ENCODE data around the gene PARP1.

The PARP1 gene

GRCh38 chr1:226363801-226364513 lies 43.9 kb downstream of the PARP1 start:
- Histone ChIP-seq H3K9me3 (ENCODE audit: control insufficient read depth, insufficient read depth, low read length) (no peaks in the 10 kb centered on the region), H3K4me1 (ENCODE audit: control insufficient read depth, insufficient read depth, low read length) (no peaks in the 10 kb centered on the region), H3K27me3 (ENCODE audit: control insufficient read depth, insufficient read depth, low read length) (no peaks in the 10 kb centered on the region), H3K4me3 (ENCODE audit: low read depth, low read length) (no peak overlapping the region), H3K27ac (ENCODE audit: low read depth, low read length) (no peak overlapping the region), H3K9ac (ENCODE audit: low read depth, low read length) (no peak overlapping the region), H3K36me3 (ENCODE audit: control insufficient read depth, insufficient read depth, low read length) (peaks cover 100% of the 10 kb centered on the region)

GRCh38 chr1:226362891-226363447 lies 44.9 kb downstream of the PARP1 start:
- H3K4me3 ChIP-seq (ENCODE audit: low read depth, low read length) = no peak overlapping the region
- H3K27ac ChIP-seq (ENCODE audit: low read depth, low read length) = no peak overlapping the region
- no peaks in the 10 kb centered on the region for H3K27me3 ChIP-seq (ENCODE audit: control insufficient read depth, insufficient read depth, low read length)
- H3K36me3 ChIP-seq (ENCODE audit: control insufficient read depth, insufficient read depth, low read length) = peaks cover 100% of the 10 kb centered on the region
- H3K9me3 ChIP-seq (ENCODE audit: control insufficient read depth, insufficient read depth, low read length) = no peaks in the 10 kb centered on the region
- no peaks in the 10 kb centered on the region for H3K4me1 ChIP-seq (ENCODE audit: control insufficient read depth, insufficient read depth, low read length)
- no peak overlapping the region for H3K9ac ChIP-seq (ENCODE audit: low read depth, low read length)

- Histone ChIP-seq H3K9me3 (ENCODE audit: control insufficient read depth, insufficient read depth, low read length) (no peaks in the 10 kb centered on the region), H3K36me3 (ENCODE audit: control insufficient read depth, insufficient read depth, low read length) (peaks cover 98% of the 10 kb centered on the region), H3K4me1 (ENCODE audit: control insufficient read depth, insufficient read depth, low read length) (no peaks in the 10 kb centered on the region), H3K27ac (ENCODE audit: low read depth, low read length) (no peak overlapping the region), H3K9ac (ENCODE audit: low read depth, low read length) (no peak overlapping the region), H3K27me3 (ENCODE audit: control insufficient read depth, insufficient read depth, low read length) (no peaks in the 10 kb centered on the region), H3K4me3 (ENCODE audit: low read depth, low read length) (no peak overlapping the region)
Observed at GRCh38 chr1:226362361-226362760, 45.5 kb downstream of the PARP1 start.

GRCh38 chr1:226360106-226360746 lies 47.7 kb downstream of the PARP1 start:
- no peaks in the 10 kb centered on the region for H3K27me3 ChIP-seq (ENCODE audit: control insufficient read depth, insufficient read depth, low read length)
- H3K27ac ChIP-seq (ENCODE audit: low read depth, low read length) = no peak overlapping the region
- no peaks in the 10 kb centered on the region for H3K9me3 ChIP-seq (ENCODE audit: control insufficient read depth, insufficient read depth, low read length)
- no peak overlapping the region for H3K9ac ChIP-seq (ENCODE audit: low read depth, low read length)
- no peak overlapping the region for H3K4me3 ChIP-seq (ENCODE audit: low read depth, low read length)
- H3K4me1 ChIP-seq (ENCODE audit: control insufficient read depth, insufficient read depth, low read length) = no peaks in the 10 kb centered on the region
- peaks cover 80% of the 10 kb centered on the region for H3K36me3 ChIP-seq (ENCODE audit: control insufficient read depth, insufficient read depth, low read length)

GRCh38 chr1:226357416-226357815 lies 50.5 kb downstream of the PARP1 start:
- Histone ChIP-seq H3K27me3 (ENCODE audit: control insufficient read depth, insufficient read depth, low read length) (no peaks in the 10 kb centered on the region), H3K9me3 (ENCODE audit: control insufficient read depth, insufficient read depth, low read length) (no peaks in the 10 kb centered on the region), H3K4me1 (ENCODE audit: control insufficient read depth, insufficient read depth, low read length) (no peaks in the 10 kb centered on the region), H3K36me3 (ENCODE audit: control insufficient read depth, insufficient read depth, low read length) (peaks cover 52% of the 10 kb centered on the region), H3K27ac (ENCODE audit: low read depth, low read length) (no peak overlapping the region), H3K9ac (ENCODE audit: low read depth, low read length) (no peak overlapping the region), H3K4me3 (ENCODE audit: low read depth, low read length) (no peak overlapping the region)

- Histone ChIP-seq H3K4me1 (ENCODE audit: control insufficient read depth, insufficient read depth, low read length) (no peaks in the 10 kb centered on the region), H3K9ac (ENCODE audit: low read depth, low read length) (no peak overlapping the region), H3K27ac (ENCODE audit: low read depth, low read length) (no peak overlapping the region), H3K27me3 (ENCODE audit: control insufficient read depth, insufficient read depth, low read length) (no peaks in the 10 kb centered on the region), H3K9me3 (ENCODE audit: control insufficient read depth, insufficient read depth, low read length) (no peaks in the 10 kb centered on the region), H3K4me3 (ENCODE audit: low read depth, low read length) (no peak overlapping the region), H3K36me3 (ENCODE audit: control insufficient read depth, insufficient read depth, low read length) (peaks cover 37% of the 10 kb centered on the region)
Observed at GRCh38 chr1:226355669-226356551, 52.0 kb downstream of the PARP1 start.

GRCh38 chr1:226355016-226355415 lies 52.9 kb downstream of the PARP1 start:
- H3K27ac ChIP-seq (ENCODE audit: low read depth, low read length) = no peak overlapping the region
- H3K9ac ChIP-seq (ENCODE audit: low read depth, low read length) = no peak overlapping the region
- no peaks in the 10 kb centered on the region for H3K27me3 ChIP-seq (ENCODE audit: control insufficient read depth, insufficient read depth, low read length)
- H3K9me3 ChIP-seq (ENCODE audit: control insufficient read depth, insufficient read depth, low read length) = no peaks in the 10 kb centered on the region
- no peak overlapping the region for H3K4me3 ChIP-seq (ENCODE audit: low read depth, low read length)
- no peaks in the 10 kb centered on the region for H3K4me1 ChIP-seq (ENCODE audit: control insufficient read depth, insufficient read depth, low read length)
- peaks cover 28% of the 10 kb centered on the region for H3K36me3 ChIP-seq (ENCODE audit: control insufficient read depth, insufficient read depth, low read length)

- Histone ChIP-seq H3K27ac (ENCODE audit: low read depth, low read length) (no peak overlapping the region), H3K4me1 (ENCODE audit: control insufficient read depth, insufficient read depth, low read length) (no peaks in the 10 kb centered on the region)
Observed at GRCh38 chr1:226353698-226354525, 54.0 kb downstream of the PARP1 start.

GRCh38 chr1:226351709-226352108 lies 56.2 kb downstream of the PARP1 start:
- no peak overlapping the region for H3K27ac ChIP-seq (ENCODE audit: low read depth, low read length)
- no peaks in the 10 kb centered on the region for H3K27me3 ChIP-seq (ENCODE audit: control insufficient read depth, insufficient read depth, low read length)
- H3K4me3 ChIP-seq (ENCODE audit: low read depth, low read length) = no peak overlapping the region
- H3K36me3 ChIP-seq (ENCODE audit: control insufficient read depth, insufficient read depth, low read length) = 0 out of 2 replicates have a peak, but pooled peaks cover 3% of the 10 kb centered on the region
- H3K4me1 ChIP-seq (ENCODE audit: control insufficient read depth, insufficient read depth, low read length) = no peaks in the 10 kb centered on the region
- H3K9ac ChIP-seq (ENCODE audit: low read depth, low read length) = no peak overlapping the region
- H3K9me3 ChIP-seq (ENCODE audit: control insufficient read depth, insufficient read depth, low read length) = no peaks in the 10 kb centered on the region

More at GRCh38 chr1:226353698-226354525, 54.0 kb downstream of the PARP1 start:
- H3K27me3 ChIP-seq (ENCODE audit: control insufficient read depth, insufficient read depth, low read length) = no peaks in the 10 kb centered on the region
- no peak overlapping the region for H3K9ac ChIP-seq (ENCODE audit: low read depth, low read length)
- H3K4me3 ChIP-seq (ENCODE audit: low read depth, low read length) = no peak overlapping the region
- H3K9me3 ChIP-seq (ENCODE audit: control insufficient read depth, insufficient read depth, low read length) = no peaks in the 10 kb centered on the region
- peaks cover 17% of the 10 kb centered on the region for H3K36me3 ChIP-seq (ENCODE audit: control insufficient read depth, insufficient read depth, low read length)

- no peak overlapping the region for H3K27ac ChIP-seq (ENCODE audit: low read depth, low read length)
- no peak overlapping the region for H3K9ac ChIP-seq (ENCODE audit: low read depth, low read length)
Observed at GRCh38 chr1:226350519-226350865, 57.4 kb downstream of the PARP1 start.

More at GRCh38 chr1:226350519-226350865, 57.4 kb downstream of the PARP1 start:
- H3K9me3 ChIP-seq (ENCODE audit: control insufficient read depth, insufficient read depth, low read length) = no peaks in the 10 kb centered on the region
- no peaks in the 10 kb centered on the region for H3K4me1 ChIP-seq (ENCODE audit: control insufficient read depth, insufficient read depth, low read length)
- no peaks in the 10 kb centered on the region for H3K36me3 ChIP-seq (ENCODE audit: control insufficient read depth, insufficient read depth, low read length)
- H3K27me3 ChIP-seq (ENCODE audit: control insufficient read depth, insufficient read depth, low read length) = no peaks in the 10 kb centered on the region
- H3K4me3 ChIP-seq (ENCODE audit: low read depth, low read length) = no peak overlapping the region

Data from HUES48 (cell line).